ENCODE data around the gene OR52I1. TPM values are rescaled to one million over a fixed set of nuclear protein-coding genes. Genes with fewer than 3 reads are reported as not detected.

OR52I1 gene
- total RNA-seq, 1 donor from 2014 or later: not detected

GRCh38 chr11:4606231-4607015, 12.6 kb downstream of the OR52I1 start:
- no peak overlapping the region for H3K27ac Mint-ChIP-seq (ENCODE audit: unreplicated experiment)
- no peaks in the 10 kb centered on the region for H3K9me3 Mint-ChIP-seq
- no peaks in the 10 kb centered on the region for H3K36me3 Mint-ChIP-seq (ENCODE audit: low read depth)
- TF ChIP-seq, protein P1, sequence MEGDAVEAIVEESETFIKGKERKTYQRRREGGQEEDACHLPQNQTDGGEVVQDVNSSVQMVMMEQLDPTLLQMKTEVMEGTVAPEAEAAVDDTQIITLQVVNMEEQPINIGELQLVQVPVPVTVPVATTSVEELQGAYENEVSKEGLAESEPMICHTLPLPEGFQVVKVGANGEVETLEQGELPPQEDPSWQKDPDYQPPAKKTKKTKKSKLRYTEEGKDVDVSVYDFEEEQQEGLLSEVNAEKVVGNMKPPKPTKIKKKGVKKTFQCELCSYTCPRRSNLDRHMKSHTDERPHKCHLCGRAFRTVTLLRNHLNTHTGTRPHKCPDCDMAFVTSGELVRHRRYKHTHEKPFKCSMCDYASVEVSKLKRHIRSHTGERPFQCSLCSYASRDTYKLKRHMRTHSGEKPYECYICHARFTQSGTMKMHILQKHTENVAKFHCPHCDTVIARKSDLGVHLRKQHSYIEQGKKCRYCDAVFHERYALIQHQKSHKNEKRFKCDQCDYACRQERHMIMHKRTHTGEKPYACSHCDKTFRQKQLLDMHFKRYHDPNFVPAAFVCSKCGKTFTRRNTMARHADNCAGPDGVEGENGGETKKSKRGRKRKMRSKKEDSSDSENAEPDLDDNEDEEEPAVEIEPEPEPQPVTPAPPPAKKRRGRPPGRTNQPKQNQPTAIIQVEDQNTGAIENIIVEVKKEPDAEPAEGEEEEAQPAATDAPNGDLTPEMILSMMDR (conservative IDR thresholded peaks at IDR 0.05): no peak
- peaks cover 15% of the 10 kb centered on the region for H3K27me3 Mint-ChIP-seq (ENCODE audit: low read depth)
- no peak for DNase-seq (ENCODE audit: low read depth, low spot score)
- peaks cover 16% of the 10 kb centered on the region for H3K4me1 Mint-ChIP-seq
- peak overlapping the region; percentile 96 for H3K4me3 Mint-ChIP-seq

DNA sequence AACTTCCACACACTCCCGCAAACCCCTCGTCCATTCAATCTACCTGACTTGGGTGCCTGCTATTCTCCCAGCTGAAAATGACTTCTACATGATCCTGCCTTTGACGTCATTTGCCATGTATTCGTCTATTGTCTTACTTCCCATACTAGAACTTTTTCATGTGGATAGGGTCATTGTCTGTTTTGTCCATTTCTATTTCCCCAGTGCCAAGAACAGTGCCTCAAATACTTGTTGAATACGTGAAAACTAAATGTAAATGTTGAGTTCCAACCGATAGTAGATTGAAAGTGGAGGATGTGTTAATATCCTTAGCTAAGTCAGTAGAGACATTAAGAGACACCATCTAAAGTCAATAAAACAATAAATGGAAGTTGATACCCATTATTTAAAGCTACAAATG, 13.3 kb downstream of the OR52I1 start:
- peaks cover 18% of the 10 kb centered on the region for H3K27me3 Mint-ChIP-seq (ENCODE audit: low read depth)
- H3K27ac Mint-ChIP-seq (ENCODE audit: unreplicated experiment): peak overlapping the region; percentile 3
- H3K36me3 Mint-ChIP-seq (ENCODE audit: low read depth): no peaks in the 10 kb centered on the region
- peak overlapping the region; percentile 96 for H3K4me3 Mint-ChIP-seq
- H3K4me1 Mint-ChIP-seq: peaks cover 16% of the 10 kb centered on the region
- TF ChIP-seq, protein P1 (conservative IDR thresholded peaks at IDR 0.05): no peak
- H3K9me3 Mint-ChIP-seq: no peaks in the 10 kb centered on the region
- DNase-seq (ENCODE audit: low read depth, low spot score): no peak

DNA sequence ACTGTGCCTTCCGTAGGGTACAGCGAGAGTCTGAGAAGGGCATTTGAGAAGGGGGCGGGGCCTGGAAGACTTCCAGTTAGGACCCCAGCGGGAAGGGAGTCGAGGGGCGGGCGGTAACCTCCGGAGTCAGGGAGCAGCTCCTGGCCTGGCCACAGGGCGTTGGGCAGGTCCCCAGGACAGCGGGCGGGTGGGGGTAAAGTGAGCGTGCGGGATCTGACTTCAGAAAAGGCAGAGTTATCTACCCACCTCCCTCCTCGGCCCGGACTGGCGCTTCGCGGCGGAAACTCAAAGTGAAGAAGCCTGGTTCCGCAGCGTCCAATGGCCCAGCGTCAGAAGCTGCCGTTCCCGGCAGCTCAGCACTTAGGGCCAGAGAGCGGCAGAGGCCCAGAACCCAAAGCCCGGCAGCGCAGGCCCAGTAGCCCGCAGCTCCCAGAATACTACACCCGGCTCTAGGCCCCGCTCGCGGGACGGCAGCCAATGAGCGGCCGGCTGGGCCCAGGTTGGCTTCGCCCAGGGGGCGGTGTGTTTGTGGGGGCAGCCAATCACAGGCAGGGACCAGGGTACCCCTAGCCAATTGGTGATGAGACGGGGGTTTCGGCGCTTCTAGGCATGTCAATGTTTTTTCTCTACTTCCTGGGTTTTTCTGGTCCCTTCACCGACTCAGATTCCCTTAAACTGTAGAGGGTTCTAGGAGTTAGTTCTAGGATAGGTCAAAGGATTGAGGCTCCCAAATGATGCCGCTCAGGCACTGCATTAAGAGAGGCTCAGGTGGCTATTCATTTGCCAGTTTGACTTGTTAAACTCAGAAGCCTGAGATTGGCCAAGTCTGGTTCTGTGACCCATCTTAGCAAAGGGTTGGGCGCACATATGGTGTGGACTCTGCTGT, 14.2 kb downstream of the OR52I1 start, which contains the start of gene TRIM68:
TRIM68 (minus strand) TSS at position 451 of the 886 bp plus-strand sequence. CDS start 2,727 bp downstream, outside the sequence.
- Mint-ChIP-seq H3K27me3 (ENCODE audit: low read depth) (peaks cover 24% of the 10 kb centered on the region), H3K9me3 (no peaks in the 10 kb centered on the region), H3K27ac (ENCODE audit: unreplicated experiment) (peak within 1 kb of the TSS; percentile 90), H3K4me3 (peak within 1 kb of the TSS; percentile 96), H3K36me3 (ENCODE audit: low read depth) (no peaks in the 10 kb centered on the region), H3K4me1 (peaks cover 16% of the 10 kb centered on the region)
- TF ChIP-seq, protein P1 (conservative IDR thresholded peaks at IDR 0.05): no peak
- peak; percentile 87 for DNase-seq (ENCODE audit: low read depth, low spot score)

- Mint-ChIP-seq H3K27me3 (ENCODE audit: low read depth) (peaks cover 46% of the 10 kb centered on the region), H3K4me1 (peaks cover 16% of the 10 kb centered on the region), H3K27ac (ENCODE audit: unreplicated experiment) (no peak overlapping the region), H3K36me3 (ENCODE audit: low read depth) (no peaks in the 10 kb centered on the region), H3K9me3 (no peaks in the 10 kb centered on the region), H3K4me3 (no peak overlapping the region)
- TF ChIP-seq, protein P1 (conservative IDR thresholded peaks at IDR 0.05): no peak
- no peak for DNase-seq (ENCODE audit: low read depth, low spot score)
Observed at GRCh38 chr11:4610258-4610935, 16.6 kb downstream of the OR52I1 start.

DNA sequence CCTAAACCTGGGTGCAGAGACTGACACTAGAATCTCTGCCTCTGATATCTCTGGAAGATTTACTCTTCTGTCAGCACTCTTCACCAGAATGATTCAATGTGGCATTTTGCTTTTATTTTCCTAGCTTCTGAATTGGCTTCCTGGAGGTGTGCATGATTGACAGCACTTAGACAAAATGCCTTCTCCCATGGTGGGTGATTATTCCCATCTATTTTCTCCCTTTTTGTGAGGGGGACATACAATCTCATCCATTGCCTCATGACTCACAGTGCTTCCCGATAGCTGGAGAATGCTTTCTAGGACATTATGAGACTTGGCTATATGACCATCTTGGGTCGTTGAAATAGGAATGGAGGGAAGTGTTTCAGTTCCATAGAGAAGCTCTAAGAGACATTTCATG, 18.1 kb downstream of the OR52I1 start:
- no peak overlapping the region for H3K27ac Mint-ChIP-seq (ENCODE audit: unreplicated experiment)
- TF ChIP-seq, protein P1 (conservative IDR thresholded peaks at IDR 0.05): no peak
- DNase-seq (ENCODE audit: low read depth, low spot score): no peak
- peaks cover 52% of the 10 kb centered on the region for H3K27me3 Mint-ChIP-seq (ENCODE audit: low read depth)
- peaks cover 2% of the 10 kb centered on the region for H3K9me3 Mint-ChIP-seq
- H3K4me1 Mint-ChIP-seq: peaks cover 12% of the 10 kb centered on the region
- no peaks in the 10 kb centered on the region for H3K36me3 Mint-ChIP-seq (ENCODE audit: low read depth)
- H3K4me3 Mint-ChIP-seq: no peak overlapping the region
